Measurements from ENCODE around the gene HTATSF1.
A peak's percentile ranks its signal among the peaks of the same experiment; 100 is the strongest.

Gene HTATSF1

DNA sequence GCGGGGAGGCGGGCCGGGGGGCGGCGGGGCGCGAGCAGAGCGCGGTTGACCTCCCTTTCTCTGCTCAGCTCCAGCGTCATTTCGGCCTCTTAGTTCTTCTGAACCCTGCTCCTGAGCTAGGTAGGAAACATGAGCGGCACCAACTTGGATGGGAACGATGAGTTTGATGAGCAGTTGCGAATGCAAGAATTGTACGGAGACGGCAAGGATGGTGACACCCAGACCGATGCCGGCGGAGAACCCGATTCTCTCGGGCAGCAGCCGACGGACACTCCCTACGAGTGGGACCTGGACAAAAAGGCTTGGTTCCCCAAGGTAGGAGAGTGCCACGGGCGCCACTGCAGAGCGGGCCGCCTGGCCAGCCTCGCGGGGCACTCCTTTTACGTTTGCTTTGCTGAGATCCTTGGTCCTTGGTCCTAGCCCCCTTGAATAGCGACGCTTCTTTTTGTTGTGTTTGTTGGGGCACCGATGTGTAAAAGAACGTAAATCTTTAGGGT, at the start of gene HTATSF1:
Gene HTATSF1, plus strand, starts transcription at position 37 of the 497 bp plus-strand sequence. Its CDS starts 93 bp downstream, at position 130.
- DNase-seq (ENCODE audit: low spot score), result no peak

GRCh38 chrX:136447968-136448367, 49.4 kb upstream of the HTATSF1 start:
- DNase-seq (ENCODE audit: low spot score), result no peak

DNA sequence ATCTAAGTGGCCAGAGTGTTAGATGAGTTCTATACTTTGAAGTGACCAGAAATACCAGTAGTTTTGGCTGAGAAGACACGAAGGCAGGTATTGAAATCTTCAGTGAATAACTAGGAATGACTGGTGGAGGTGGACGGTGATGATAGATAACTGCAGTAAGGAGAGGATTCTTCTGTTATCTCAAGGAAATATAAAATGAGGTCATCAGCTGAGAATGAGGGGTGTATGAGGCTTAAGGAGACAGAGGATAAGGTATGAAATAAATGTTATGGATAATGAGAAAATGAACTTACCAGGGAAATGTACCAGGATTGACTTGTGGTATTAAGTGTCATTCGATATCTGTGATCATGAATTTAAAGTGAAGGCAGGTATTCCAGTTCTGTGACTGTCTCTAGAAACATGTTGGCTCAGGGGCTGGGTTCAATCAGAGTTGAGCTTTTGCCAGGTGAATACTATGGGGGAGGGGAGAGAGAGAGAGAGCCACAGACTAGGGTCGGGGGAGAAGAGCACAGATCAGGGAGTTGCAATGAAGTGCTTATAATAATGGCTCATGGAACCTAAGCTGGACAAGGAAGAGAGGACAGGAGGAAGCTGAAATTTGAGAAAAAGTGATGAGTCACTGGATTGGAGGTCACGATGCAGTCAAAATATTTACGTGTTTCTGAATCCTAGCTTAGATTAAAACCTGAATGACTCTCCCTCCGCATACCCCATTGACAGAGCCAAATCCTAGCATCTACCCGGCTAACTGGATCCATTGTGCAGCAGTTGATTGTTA, 47.2 kb upstream of the HTATSF1 start:
- DNase-seq (ENCODE audit: low spot score), result no peak

DNA sequence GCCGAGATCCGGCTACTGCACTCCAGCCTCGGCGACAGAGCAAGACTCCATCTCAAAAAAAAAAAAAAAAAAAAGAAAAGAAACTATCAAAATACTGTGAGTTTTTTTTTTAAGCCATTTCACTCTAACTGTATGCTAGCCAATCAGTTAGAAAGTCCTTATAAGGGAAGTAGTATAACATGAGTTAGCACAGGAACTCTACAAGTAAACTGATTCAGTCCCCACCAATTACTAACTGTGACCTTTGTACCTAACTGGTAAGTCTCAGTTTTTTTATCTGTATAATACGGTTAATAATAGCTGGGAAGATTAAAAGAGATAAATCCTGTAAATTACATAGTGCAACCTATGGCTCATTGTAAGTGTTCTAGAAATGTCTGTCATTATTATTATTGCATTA, 44.8 kb upstream of the HTATSF1 start:
- no peak for DNase-seq (ENCODE audit: low spot score)

DNA sequence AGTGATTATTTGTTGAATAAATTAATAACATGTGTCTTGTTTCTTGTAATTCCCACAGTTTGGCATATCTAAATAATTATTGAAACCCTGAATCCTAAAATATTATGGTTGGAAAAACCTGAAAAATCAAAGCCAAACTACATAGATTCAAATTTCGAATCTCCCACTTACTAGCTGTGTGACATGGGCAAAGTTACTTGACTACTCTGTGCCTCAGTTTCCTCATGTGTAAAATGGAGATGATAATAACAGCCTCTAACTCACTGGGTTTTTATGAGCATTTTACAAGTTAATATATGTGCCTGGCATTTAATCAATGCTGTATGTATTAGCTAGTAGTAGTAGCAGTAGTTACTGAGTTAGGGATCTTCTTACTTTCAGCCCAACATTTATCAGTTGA, 44.3 kb upstream of the HTATSF1 start:
- DNase-seq (ENCODE audit: low spot score), result no peak

DNA sequence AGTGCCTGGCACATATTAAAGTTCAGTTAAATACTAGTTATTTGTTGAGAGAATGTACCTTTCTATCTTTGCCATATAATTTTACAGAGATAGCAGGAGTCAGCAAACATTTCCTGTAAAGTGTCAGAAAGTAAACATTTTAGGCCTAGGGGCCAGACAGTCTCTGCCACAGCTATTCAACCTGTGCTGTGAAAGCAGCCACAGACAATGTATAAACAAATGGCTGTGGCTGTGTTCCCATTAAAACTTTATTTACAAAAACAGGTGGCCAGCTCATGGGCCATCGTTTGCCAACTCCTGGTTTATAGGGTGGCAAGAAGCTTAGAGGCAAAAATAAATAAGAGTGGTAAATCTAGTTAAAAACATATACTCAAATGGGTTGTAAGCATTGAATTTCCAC, 43.6 kb upstream of the HTATSF1 start:
- DNase-seq (ENCODE audit: low spot score), result no peak

- DNase-seq (ENCODE audit: low spot score), result no peak
These were observed 41.3 kb upstream of the HTATSF1 start for GRCh38 chrX:136456133-136456532.

GRCh38 chrX:136457303-136457917, 40.0 kb upstream of the HTATSF1 start:
- no peak for DNase-seq (ENCODE audit: low spot score)

DNA sequence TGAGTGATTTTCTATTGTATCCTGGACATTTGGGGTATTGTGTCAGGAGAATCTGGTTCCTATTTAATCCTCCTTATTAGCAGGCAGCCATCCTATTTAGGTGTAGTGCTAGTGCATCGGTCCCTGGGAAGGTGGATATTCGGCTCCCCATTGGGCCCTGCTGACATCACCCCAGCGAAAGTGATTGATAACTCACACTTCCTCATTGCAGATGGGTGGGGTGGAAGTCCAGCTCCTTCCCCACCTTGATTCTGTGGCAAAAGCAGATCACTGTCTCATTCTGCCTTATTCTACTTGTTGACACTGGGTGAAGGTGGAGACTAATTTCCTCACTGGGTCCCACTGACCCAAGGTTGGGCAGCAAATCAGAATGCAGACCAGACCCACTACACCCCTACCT, 32.8 kb upstream of the HTATSF1 start:
- DNase-seq (ENCODE audit: low spot score), result no peak

GRCh38 chrX:136467303-136467702, 30.1 kb upstream of the HTATSF1 start:
- no peak for DNase-seq (ENCODE audit: low spot score)

DNA sequence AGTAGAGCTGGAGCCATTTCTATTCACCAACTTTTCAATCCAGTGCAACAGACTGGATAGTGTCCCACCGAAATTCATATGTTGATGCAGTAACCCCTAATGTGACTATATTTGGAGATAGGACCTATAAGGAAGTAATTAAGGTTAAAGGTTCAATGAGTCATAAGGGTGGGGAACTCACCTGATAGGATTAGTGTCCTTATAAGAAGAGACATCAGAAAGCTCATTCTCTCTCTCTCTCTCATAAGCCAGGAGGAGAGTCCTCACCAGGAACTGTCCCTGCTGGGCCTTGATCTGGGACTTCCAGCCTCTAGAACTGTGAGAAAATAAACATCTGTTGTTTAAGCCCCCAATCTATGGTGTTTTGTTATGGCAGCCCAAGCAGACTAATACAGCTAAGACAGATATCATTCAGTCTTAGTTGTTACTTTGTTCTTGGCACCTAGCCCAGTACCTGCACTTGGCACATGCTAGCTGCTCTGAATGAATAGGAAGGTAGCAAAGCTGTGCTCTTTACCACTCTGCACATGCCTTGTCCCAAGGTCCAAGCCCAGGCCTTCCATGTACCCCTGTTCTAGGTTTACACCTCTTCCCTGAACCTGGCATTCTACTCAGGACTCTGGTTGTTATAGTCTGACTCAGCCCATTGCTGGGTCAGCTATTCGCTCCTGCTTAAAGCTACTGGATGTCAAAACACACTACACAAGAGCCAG, 28.8 kb upstream of the HTATSF1 start:
- DNase-seq (ENCODE audit: low spot score), result no peak

DNA sequence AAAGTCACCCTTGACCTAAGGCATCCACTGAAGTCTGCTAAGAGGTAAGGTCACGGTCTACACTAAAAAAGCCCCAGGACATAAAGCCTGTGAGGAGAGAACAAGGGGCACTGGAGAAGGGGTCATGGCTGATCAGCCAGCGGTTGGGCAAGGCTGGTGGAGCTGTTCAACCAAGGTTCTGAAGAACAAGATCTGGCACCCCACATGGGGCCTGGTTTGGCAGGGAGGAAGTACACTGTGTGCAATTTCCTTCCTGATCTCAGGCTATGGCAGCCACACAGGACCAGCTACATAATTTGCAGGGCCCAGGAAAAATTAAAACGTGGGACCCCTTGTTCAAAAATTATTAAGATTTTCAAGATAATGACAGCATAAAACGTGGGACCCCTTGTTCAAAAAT, 23.7 kb upstream of the HTATSF1 start:
- DNase-seq (ENCODE audit: low spot score), result no peak

GRCh38 chrX:136475236-136475635, 22.2 kb upstream of the HTATSF1 start:
- no peak for DNase-seq (ENCODE audit: low spot score)

- DNase-seq (ENCODE audit: low spot score), result no peak
These were observed 20.9 kb upstream of the HTATSF1 start for GRCh38 chrX:136476501-136476900.

GRCh38 chrX:136477026-136477425, 20.4 kb upstream of the HTATSF1 start:
- no peak for DNase-seq (ENCODE audit: low spot score)

DNA sequence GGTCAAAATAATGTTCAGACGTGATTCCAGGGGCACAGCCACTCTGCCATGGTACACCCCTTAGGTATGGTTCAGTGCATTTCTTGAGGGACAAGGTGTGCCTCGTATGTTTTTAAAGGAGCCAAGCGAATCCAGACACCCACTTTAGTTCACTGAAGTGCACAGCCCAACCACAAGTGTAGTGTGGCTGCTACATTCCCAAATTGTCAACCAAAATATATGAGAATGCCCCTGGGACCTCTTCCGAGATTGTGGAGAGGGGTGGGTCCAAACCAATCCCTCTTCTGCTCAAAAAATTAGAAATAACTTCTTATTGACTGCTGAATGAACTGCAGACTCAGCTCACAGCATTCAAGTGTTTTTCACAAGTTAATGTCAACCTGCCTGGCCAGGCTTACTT, 17.0 kb upstream of the HTATSF1 start:
- DNase-seq (ENCODE audit: low spot score), result no peak

- no peak for DNase-seq (ENCODE audit: low spot score)
These were observed 9.7 kb upstream of the HTATSF1 start, which contains the start of gene BRS3 for GRCh38 chrX:136487647-136488046. TSS of gene BRS3 (plus strand) at chrX:136487947. CDS start at chrX:136488115, 168 bp downstream.

DNA sequence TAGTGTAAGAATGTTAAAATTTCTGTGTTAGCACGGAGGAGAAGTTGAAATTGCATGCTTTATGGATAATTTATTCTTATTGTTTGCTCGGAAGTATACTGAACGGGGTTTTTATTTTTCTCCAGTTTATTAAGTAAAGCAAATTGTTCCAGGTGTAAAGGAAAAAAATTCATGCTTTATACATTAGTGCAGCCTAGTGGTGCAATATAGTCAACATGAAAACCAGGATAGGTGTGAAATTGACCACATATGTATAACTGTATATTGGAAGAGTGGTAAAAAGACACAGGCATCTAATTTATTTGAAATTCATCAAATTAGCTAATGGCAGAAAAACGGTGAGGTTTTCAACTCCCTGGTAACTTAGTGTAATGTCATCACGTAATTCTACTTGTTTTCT, 8.7 kb upstream of the HTATSF1 start:
- DNase-seq (ENCODE audit: low spot score), result no peak

- DNase-seq (ENCODE audit: low spot score), result no peak
These were observed 5.6 kb upstream of the HTATSF1 start for GRCh38 chrX:136491832-136492231.

DNA sequence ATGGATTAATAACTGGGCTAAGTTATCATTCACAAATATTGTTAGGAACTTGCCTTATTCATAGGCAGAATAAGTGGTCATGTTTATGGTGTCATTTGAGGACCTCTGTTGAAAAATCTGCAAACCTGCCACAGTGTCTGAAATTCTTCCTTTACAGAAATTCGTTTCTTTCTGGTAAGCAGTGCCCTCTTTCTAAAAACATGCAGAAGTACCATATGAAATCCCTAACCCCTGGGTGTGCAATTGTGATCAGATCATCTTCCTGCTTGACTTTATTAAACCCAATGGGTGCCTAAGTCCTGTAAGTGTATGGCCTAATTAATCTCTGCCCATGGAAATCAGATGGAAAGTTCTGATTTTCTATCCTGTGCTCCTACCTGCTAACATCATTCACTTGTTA, 4.4 kb upstream of the HTATSF1 start:
- DNase-seq (ENCODE audit: low spot score), result no peak

DNA sequence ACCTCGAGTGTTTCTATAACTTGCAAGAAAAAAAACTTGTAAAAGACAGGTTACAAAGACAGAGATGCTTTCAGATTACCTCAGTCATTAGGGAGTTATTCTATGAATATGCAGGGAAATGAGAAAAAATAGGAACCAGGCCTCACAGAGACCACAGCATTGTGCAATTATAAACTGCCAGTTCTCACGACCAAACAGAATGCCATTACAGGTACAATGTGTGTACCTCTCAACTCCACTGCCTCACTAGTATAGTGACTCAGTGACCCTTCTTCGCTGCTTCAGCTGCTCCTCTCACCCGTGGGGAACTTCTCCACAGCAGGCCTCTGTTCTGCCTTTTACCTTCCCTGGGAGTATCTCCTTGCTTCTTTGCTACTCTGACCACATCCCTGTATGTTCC, 2.3 kb upstream of the HTATSF1 start:
- DNase-seq (ENCODE audit: low spot score), result no peak

- DNase-seq (ENCODE audit: low spot score), result peak; percentile 2
These were observed 1.1 kb upstream of the HTATSF1 start for GRCh38 chrX:136496186-136496763.

Data from hematopoietic multipotent progenitor cell treated with erythropoietin and hydrocortisone succinate and interleukin-3 and kit ligand, for 15 days (in vitro differentiated cells).